ENCODE results near the gene SELENOF.

Gene SELENOF

GRCh38 chr1:86866665-86867064 lies 47.3 kb downstream of the SELENOF start:
- no peak for DNase-seq (ENCODE audit: low read depth in 1 of 2, low spot score in 1 of 2)
- in situ Hi-C loops (cut with HindIII; ENCODE audit: low pct_unique_long_range_greater_than_20kb, low sequenced_read_pairs) = no loop called here
- TF ChIP-seq JUND (IDR thresholded peaks at IDR 0.05; ENCODE audit: low read depth) = no peak

- in situ Hi-C loops (cut with HindIII; ENCODE audit: low pct_unique_long_range_greater_than_20kb, low sequenced_read_pairs) = no loop called here
- DNase-seq (ENCODE audit: low read depth in 1 of 2, low spot score in 1 of 2) = no peak
- TF ChIP-seq JUND (IDR thresholded peaks at IDR 0.05; ENCODE audit: low read depth) = no peak
Observed at GRCh38 chr1:86865973-86866637, 47.8 kb downstream of the SELENOF start.

- TF ChIP-seq JUND (IDR thresholded peaks at IDR 0.05; ENCODE audit: low read depth) = no peak
- in situ Hi-C loops (cut with HindIII; ENCODE audit: low pct_unique_long_range_greater_than_20kb, low sequenced_read_pairs) = no loop called here
- DNase-seq (ENCODE audit: low read depth in 1 of 2, low spot score in 1 of 2) = no peak
Observed at GRCh38 chr1:86862920-86863319, 51.0 kb downstream of the SELENOF start.

GRCh38 chr1:86861424-86861823 lies 52.5 kb downstream of the SELENOF start:
- no peak for DNase-seq (ENCODE audit: low read depth in 1 of 2, low spot score in 1 of 2)
- in situ Hi-C loops (cut with HindIII; ENCODE audit: low pct_unique_long_range_greater_than_20kb, low sequenced_read_pairs) = no loop called here
- no peak for TF ChIP-seq JUND (IDR thresholded peaks at IDR 0.05; ENCODE audit: low read depth)

GRCh38 chr1:86860424-86860823 lies 53.5 kb downstream of the SELENOF start:
- no peak for TF ChIP-seq JUND (IDR thresholded peaks at IDR 0.05; ENCODE audit: low read depth)
- in situ Hi-C loops (cut with HindIII; ENCODE audit: low pct_unique_long_range_greater_than_20kb, low sequenced_read_pairs) = no loop called here
- DNase-seq (ENCODE audit: low read depth in 1 of 2, low spot score in 1 of 2) = no peak

- TF ChIP-seq JUND (IDR thresholded peaks at IDR 0.05; ENCODE audit: low read depth) = no peak
- in situ Hi-C loops (cut with HindIII; ENCODE audit: low pct_unique_long_range_greater_than_20kb, low sequenced_read_pairs) = no loop called here
Observed at GRCh38 chr1:86860020-86860419, 53.9 kb downstream of the SELENOF start.

GRCh38 chr1:86858524-86859261 lies 55.2 kb downstream of the SELENOF start:
- TF ChIP-seq JUND (IDR thresholded peaks at IDR 0.05; ENCODE audit: low read depth) = no peak
- DNase-seq (ENCODE audit: low read depth in 1 of 2, low spot score in 1 of 2) = no peak
- in situ Hi-C loops (cut with HindIII; ENCODE audit: low pct_unique_long_range_greater_than_20kb, low sequenced_read_pairs) = no loop called here

More at GRCh38 chr1:86860020-86860419, 53.9 kb downstream of the SELENOF start:
- DNase-seq (ENCODE audit: low read depth in 1 of 2, low spot score in 1 of 2) = no peak

GRCh38 chr1:86856196-86856595 lies 57.7 kb downstream of the SELENOF start:
- DNase-seq (ENCODE audit: low read depth in 1 of 2, low spot score in 1 of 2) = no peak
- no peak for TF ChIP-seq JUND (IDR thresholded peaks at IDR 0.05; ENCODE audit: low read depth)
- in situ Hi-C loops (cut with HindIII; ENCODE audit: low pct_unique_long_range_greater_than_20kb, low sequenced_read_pairs) = no loop called here

- DNase-seq (ENCODE audit: low read depth in 1 of 2, low spot score in 1 of 2) = no peak
- in situ Hi-C loops (cut with HindIII; ENCODE audit: low pct_unique_long_range_greater_than_20kb, low sequenced_read_pairs) = no loop called here
Observed at GRCh38 chr1:86854352-86854751, 59.6 kb downstream of the SELENOF start.

GRCh38 chr1:86852782-86853408 lies 61.0 kb downstream of the SELENOF start:
- no peak for DNase-seq (ENCODE audit: low read depth in 1 of 2, low spot score in 1 of 2)
- no peak for TF ChIP-seq JUND (IDR thresholded peaks at IDR 0.05; ENCODE audit: low read depth)
- in situ Hi-C loops (cut with HindIII; ENCODE audit: low pct_unique_long_range_greater_than_20kb, low sequenced_read_pairs) = no loop called here

More at GRCh38 chr1:86854352-86854751, 59.6 kb downstream of the SELENOF start:
- TF ChIP-seq JUND (IDR thresholded peaks at IDR 0.05; ENCODE audit: low read depth) = no peak

GRCh38 chr1:86852289-86852688 lies 61.6 kb downstream of the SELENOF start:
- in situ Hi-C loops (cut with HindIII; ENCODE audit: low pct_unique_long_range_greater_than_20kb, low sequenced_read_pairs) = no loop called here
- no peak for TF ChIP-seq JUND (IDR thresholded peaks at IDR 0.05; ENCODE audit: low read depth)
- no peak for DNase-seq (ENCODE audit: low read depth in 1 of 2, low spot score in 1 of 2)

- no peak for TF ChIP-seq JUND (IDR thresholded peaks at IDR 0.05; ENCODE audit: low read depth)
- DNase-seq (ENCODE audit: low read depth in 1 of 2, low spot score in 1 of 2) = no peak
- in situ Hi-C loops (cut with HindIII; ENCODE audit: low pct_unique_long_range_greater_than_20kb, low sequenced_read_pairs) = no loop called here
Observed at GRCh38 chr1:86849756-86850155, 64.2 kb downstream of the SELENOF start.

GRCh38 chr1:86848654-86849053 lies 65.3 kb downstream of the SELENOF start:
- TF ChIP-seq JUND (IDR thresholded peaks at IDR 0.05; ENCODE audit: low read depth) = no peak
- DNase-seq (ENCODE audit: low read depth in 1 of 2, low spot score in 1 of 2) = no peak
- in situ Hi-C loops (cut with HindIII; ENCODE audit: low pct_unique_long_range_greater_than_20kb, low sequenced_read_pairs) = no loop called here
